CD4-positive, alpha-beta T cell treated with Interleukin-6 for 4 hours (primary cell): ENCODE results near the gene COA1.
A peak's percentile ranks its signal among the peaks of the same experiment; 100 is the strongest.
"Not testable (repeated sequence)": the region's sequence is repeated elsewhere in the genome, so short reads cannot be mapped to it uniquely, and the experiment has no call there.

Source experiments
- DNase-seq: peaks from one replicate; pipeline ENCODE4 v3.0.0-alpha.2; 2020; ENCODE audit warnings: mixed read lengths

COA1 gene

DNA sequence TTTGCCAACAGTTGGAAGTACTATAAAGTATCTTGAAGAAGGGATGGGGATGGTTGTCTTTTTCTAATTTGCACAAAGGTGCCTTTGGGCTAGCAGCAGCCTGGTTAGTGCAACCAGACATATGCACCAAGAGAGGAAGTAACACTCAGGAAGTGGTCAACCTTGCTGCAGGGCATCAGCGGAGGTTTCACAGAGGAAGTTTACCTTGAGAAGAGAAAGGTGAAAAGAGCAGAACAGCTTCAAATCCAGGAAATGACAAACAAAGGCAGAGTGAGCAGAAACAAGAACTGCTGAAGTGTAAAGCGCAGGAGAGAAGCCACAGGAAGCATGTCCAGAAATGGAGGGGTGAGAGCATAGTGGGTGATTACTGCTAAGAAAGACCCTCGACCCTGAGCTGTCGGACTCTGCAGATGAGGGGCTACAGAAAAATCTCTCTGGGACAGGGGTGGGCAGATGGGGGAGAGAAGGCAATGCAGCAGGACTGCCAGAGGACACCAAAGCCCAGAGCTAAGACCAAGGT, 79.5 kb downstream of the COA1 start:
- peak; percentile 75 for DNase-seq

DNA sequence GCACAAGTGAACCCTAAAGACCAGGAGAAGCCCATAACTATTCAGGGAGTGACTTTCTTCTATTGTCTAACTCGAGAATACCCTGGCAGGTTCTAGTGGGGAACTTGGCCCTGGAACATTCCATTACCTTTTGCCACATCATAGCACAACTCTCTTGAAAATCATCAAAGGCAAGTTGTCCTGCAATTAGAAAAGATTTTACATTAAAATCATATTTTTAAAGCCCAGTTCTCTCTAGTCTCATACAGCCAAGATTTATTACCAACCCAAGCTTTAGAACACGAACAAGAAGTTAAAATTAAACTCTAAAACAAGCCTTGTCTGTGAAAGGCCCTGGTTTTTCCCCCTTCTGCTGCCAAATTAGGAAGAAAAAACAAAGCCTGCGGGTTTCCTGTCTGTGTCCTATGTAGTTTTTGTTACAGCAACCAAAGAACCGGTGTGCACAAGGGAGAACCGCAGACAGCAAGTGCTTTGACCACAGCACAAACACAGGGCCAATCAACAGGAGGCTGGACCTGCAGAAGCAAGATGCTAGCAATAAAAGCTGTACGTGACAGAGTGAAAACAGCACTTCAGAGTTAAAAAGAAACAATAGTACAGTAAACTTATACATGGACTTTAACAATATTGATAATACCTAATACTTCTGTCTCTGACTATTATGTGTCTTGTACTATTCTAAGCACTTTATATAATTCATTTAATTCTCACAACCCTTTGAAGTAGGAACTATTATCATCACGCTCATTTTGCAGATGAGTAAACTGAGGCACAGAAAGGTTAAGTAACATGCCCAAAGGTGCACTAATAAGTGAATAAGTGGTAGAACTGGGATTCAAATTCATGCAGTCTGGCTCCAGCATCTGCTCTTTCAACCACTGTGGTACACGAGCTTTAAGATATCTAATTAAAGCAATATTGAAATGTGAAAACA, 80.6 kb downstream of the COA1 start:
- DNase-seq: peak; percentile 82

DNA sequence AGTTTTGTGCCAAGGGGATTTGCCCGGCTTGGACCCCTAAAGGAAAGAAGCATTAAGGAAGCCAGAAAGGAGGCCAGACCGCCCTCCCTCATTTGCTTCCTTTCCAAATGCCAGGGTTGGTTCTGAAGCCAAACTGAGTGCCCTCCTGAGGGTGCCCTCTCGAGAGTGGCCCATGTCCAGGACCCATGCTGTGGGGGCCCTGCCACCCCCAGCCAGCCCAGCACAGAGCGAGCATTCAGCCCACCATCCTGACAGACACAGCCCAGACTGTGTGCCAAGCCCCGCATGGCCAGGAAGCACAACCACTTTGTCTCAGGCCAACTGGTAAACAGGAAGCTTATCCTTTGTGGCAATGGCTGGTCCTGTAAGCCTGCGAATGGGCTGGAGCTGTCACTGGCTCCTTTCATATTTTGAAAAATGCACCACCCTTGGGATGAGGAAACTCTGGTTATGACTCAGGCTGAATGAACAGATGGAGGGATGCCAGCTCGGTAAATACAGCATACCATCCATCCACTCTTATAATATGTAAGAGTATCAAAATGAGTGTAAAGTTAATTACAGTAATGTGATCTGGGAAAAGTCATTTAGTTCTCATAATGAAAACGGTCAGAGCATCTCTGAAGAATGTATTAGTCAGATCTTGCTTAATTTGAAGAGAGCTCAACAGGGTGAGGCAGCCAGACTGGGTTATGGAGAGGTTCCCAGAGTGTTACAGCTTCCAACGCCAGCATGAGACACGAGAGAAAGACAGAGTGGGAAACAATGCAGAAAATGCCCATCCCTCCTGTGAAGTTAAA, 81.5 kb downstream of the COA1 start:
- peak; percentile 69 for DNase-seq

DNA sequence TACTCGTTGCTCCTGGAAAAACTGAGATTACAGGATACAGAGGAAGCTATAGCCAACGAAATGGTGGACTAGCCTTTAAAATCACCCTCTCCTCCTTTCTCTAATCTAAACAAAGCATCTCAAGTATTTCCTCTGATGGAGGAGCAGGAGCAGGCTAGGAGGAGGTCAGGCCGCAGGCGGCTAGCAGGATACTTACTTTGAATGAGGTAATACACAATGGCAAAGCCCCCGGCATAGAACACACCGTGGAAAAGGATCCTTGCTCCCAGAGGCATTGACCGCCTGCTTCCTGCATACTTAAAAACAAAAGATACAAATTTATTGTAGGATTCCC, 82.0 kb downstream of the COA1 start:
- no peak for DNase-seq

DNA sequence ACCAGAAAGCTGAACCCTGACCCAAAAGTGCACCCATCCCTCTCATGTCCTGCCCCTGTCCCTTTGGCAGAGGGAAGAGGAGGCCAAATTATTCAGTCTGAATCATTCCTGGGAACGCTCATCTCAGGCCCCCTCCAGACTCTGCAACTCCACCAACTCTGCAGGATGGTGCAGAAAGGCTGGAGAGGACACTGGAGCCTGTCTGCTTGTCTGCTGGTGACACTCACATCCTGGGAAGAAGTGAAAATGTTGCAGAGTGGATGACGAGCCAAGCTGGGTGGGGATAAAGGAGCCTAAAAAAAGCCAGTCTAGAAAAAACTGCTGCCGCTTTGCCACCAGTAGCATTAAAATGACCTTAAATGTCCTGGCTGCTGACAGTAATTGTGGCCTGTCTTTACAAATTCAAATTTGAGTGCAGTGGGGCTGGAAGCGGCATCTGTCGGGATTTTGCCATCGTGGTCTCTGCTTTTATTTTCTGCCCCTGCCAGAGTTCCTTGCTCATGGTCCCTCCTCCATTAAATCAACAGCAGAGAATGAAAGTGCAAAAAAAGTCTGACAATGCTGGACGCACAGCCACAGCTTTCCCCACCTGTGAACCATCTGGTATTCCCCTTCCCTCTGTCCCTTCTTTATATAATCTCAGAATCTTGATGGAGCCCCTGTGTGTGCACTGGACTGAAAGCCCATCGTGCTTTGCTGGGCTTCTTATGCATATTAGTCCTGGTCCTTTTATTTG, 82.6 kb downstream of the COA1 start:
- DNase-seq: peak; percentile 25

DNA sequence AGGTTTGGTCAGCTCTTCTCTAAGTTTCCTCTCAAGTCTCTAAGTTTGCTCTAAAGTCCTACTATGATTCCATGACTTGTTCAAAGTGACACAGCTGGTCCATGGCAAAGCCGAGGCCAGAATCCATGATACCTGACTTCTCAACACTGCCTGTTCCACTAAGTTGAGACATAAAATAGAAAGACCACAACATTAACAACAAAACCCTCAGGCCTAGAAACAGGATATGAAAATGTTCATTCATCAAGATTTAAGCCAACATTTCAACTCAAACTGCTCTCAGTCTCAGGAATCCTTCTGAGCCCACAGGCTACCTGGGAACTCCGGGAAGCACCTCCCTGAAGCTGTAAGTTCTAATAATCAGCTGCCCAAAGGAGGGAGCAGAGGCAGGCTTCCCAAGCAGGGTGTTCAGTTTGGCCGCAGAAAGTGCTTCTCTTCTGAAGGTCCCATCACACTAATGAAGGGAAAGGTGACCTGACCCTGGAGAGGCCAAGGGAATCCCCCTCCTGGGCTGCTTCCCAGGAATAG, 83.6 kb downstream of the COA1 start:
- DNase-seq: no peak

DNA sequence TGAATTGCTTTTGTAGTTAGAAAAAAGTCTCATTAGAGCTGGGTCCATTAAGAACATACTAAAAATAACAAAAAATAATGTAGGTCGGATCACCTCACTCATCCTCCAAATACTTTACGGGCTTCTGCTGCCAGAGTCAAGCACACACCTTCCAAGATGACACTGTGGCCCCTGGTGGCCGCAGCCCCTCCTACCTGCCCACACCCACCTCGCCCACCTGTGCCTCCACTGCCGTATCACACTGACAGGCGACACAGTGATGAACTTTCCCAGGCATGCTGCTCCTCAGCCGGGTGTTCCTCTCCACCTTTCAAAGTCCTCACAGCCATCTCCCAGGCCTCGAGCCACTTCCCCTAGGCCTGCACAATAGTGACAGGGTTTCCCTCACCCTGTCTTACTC, 85.5 kb downstream of the COA1 start:
- no peak for DNase-seq

DNA sequence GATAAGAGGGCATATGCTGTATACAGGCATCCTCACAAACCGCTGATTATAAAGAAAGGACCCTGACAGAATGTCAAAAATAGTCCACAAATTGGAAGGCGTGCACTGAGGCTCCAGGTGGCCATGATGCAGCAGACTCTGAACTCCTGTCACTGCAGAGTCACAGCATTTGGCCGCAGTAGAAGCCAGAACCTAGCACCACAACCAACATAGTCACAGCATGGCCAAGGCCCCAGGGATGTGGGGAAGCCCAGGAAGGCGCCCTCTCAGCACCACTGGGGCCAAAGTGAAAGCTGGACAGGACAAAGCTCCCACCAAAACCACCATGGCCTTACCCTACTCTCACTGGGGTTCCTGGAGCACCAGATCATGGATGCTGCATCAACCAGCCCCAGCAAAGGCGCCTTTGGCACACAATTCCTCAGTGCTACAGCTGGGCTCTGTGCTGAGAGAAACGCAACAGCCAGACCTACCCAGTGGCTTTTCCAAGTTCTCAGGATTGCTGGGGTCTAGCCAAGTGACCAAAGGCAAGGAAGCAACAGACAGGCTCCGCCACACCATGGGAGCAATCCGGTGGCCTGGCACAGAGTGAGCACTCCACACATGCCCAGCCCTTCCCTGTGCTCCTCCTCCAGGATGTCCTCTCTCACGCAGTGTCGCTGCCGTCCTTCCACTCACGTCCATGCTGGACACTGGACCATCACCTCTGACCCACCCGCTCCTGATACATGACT, 86.3 kb downstream of the COA1 start:
- DNase-seq: no peak

DNA sequence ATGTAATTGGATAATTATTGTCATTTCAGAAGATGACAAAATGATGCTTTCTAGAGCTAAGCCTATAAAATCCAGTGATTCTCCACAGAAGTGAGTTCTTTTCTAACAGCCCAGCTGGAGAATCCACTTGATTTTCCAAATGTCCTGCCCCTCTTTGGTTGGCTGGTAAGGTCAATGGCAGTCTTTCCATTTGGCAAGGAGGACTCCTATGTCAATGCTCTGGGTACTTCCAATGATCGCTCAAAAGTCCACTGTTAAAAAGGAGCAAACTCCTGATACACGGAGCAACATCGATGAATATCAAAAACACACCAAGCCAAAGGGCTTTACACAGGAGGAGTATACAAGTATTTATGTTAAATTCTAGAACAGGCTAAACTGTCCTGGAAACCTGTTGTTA, 88.6 kb downstream of the COA1 start:
- no peak for DNase-seq

DNA sequence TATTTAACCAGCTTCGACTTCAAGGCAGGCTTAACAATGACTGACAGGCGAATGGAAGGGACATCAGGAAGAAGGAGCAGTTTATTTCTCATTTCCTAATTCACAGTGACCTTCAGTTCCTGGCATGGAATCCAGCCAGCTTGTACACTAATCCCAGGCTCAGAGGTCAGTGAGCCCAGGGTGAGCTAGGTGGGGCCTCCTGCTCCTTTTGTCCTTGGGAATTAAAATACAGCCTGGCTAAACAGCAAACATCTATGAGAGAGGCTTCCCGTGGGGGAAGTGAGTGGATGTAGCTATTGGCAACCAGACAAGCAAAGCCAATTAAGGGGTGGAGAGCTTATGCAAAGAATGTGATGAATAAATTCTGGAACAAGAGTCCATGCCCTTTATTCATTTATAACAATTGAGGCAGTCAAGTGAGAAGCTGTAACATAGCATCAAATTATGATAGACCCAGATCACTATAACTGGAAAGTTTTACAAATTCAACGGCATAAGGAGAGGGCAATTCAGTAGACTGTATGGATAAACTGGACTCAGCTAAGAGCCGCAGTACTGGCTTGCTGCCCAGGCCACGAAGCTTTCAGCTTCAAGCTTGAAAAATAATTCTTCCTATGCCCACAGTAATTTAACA, 89.3 kb downstream of the COA1 start:
- DNase-seq: no peak

DNA sequence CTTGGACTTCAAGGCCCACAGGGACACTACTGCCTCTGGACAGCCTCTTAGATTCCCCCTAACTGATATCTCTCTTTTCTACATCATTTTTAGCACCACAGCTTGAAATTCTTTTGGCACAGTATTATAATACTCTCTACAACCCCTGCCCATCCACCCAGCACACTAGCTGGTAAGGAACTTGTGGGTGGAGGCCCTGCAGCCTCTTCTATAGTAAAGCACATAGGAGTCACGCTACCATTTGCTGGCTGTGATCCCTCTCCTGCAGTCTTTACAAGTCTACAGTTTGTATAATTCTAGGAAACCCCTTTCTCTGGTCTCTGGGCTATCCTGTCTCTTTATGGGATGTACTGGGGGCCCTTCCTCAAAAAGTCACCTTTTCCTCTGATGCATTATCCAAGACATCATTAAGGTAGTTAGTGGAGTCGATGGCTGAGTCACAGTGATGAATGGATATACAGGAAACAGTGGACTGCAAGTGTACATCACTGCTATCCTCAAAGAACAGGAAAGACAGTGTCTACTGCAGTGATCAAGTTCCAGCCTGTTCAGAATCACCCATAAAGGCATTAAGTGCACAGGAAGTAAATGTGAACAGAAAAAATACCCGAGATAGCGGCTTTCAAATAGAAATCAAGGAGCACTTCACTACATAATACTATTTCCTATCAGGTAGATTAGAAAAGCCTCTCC, 92.1 kb downstream of the COA1 start:
- peak; percentile 29 for DNase-seq

DNA sequence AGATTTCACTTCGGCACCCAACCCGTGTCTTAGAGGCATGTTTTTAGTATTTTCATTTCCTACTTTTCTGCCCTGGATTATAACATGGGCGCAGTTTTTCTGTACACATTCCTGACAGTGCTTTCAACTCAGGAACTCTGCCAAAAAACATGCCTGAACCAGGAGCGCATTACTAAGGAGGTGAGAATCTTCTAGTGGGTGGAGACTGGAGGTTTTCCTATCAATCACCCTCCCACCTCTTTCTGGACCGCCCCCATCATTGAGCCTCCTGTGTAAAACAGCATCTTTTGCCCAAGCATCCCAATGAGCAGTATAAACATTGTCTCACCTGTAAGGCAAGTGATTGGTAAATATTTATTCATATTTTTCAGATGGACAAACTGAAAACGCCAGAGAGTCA, 93.2 kb downstream of the COA1 start:
- DNase-seq: no peak

DNA sequence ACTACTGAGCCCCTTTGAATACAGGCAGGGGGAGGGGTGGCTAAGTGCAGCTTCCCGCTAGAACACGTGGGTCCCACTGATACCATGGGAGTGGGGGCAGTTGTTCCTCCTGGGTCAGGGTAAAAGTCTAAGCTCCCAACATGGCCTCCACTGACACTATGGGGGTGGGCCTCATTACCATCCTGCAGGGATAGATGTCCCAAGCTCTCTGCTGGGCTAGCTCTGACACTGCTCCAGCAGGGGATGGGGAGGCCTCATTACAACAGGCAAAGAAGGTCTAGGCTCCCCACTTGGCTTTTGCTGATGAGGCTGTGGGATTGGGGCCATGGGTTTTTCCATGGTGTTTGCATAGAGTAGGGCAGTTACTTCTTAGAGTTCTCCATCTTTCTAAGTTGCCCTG, 94.9 kb downstream of the COA1 start:
- DNase-seq: no peak

DNA sequence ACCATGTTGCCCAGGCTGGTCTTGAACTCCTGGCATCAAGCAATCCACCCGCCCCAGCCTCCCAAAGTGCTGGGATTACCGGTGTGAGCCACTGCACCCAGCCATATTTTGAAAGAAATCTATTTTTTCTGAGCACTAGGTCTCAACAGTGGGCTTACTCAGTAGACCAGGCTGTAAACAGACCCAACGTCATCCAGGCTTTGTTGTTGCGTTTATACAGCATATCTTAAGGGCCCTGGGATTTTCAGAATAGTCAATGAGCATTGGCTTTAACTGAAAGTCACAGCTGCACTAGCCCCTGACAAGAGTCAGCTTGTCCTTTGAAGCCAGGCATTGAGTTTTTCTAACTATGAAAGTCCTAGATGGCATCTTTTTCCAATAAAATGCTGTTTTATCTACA, 96.6 kb downstream of the COA1 start:
- DNase-seq: no peak

DNA sequence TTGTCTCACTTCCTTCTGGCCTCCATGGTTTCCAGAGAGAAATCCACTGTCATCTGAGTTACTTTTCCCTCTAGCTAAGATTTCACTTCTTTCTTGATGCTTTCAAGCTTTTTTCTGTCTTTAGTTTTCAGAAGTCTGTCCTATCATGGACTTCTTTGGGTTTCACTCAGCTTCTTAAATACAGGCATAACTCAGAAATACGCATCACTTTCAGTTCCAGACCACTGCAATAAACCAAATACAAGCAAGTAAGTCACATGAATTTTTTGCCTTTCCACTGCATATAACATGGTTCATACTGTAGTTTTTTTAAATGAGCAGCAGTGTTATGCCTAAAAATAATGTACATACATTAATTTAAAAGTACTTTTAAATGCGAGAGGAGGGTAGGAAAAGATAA, 97.8 kb downstream of the COA1 start:
- DNase-seq: no peak

DNA sequence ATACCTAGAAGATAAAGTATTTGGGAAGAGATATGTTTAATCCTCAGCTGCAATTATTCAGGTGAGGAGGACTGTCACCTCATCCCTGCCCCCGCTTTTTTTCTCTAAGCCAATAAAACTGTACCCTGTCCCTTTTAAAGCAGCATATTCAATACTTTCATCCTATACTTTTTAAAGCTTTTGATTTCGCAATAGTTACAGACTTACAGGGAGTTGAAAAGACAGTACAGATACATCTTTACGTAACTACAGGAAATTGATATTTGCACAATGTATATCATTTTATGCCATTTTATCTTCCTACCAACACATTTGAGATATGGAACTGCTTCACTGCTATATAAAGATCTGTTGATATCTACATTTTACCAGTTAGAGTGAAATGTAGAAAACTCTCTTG, 98.8 kb downstream of the COA1 start:
- DNase-seq: no peak

DNA sequence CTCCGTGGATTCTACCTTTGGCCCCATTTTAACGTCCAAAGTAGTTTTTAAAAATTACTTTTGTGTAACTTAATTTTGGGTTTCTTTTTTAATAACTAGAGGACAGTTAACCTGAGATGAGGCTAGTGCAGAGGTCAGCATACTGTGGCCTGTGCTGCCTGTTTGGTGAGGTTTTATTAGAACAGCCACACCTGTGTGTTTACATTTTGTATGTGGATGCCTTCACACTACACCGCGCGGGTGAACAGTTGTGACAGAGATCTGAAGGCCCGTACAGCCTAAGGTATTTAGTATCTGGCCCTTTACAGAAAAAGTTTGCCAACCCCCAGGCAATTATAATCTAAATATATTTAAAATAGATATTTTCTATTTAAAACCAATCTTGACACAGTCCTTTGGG, 99.5 kb downstream of the COA1 start:
- DNase-seq: no peak

DNA sequence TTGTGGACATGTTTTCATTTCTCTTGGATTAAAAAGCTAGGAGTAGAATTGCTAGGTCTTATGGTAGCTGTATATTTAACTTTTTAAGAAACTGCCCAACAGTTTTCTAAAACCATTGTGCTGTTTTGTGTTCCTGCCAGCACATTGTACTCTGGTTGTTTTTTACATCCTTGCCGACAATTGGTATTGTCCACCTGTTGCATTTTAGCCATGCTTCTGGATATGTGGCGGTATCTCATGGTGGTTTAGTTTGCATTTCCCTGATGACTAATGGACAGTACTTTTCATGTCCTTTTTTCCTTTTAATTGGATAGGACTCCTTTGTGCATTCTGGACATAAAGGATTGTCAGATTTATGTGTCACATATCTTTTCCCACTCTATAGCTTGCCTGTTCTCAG, 100.9 kb downstream of the COA1 start:
- DNase-seq: no peak

DNA sequence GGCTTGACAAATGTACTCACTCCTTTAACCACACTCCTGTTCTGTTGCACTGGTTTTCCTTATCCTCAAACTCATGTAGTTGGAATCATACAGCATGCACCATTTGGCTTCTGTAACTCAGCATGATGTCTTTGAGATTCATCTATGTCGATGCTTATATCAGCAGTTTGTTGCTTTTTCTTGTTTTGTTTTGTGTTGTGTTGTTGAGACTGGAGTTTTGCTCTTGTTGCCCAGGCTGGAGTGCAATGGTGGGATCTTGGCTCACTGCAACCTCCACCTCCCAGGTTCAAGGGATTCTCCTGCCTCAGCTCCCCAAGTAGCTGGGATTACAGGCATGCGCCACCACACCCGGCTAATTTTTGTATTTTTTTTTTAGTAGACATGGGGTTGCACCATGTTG, 101.5 kb downstream of the COA1 start:
- not testable (repeated sequence) for DNase-seq

DNA sequence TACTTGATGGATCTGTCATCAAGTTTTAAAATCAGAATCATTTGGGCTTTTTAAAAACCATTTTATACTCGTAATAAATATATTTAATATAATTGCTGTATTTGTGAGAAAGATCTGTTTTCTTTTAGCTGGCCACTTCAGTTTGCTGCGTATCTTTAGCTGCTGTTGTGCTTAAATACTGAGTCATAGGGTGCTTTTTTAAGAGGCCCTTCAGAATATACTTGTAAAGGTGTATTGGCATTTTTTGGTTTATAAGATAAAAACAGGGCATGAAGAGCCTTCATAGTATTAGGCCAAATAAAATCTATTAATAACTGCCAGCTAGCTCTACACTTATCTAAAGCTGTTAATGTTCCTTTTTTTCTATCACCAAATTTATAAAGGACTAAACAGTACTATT, 102.6 kb downstream of the COA1 start:
- DNase-seq: no peak

DNA sequence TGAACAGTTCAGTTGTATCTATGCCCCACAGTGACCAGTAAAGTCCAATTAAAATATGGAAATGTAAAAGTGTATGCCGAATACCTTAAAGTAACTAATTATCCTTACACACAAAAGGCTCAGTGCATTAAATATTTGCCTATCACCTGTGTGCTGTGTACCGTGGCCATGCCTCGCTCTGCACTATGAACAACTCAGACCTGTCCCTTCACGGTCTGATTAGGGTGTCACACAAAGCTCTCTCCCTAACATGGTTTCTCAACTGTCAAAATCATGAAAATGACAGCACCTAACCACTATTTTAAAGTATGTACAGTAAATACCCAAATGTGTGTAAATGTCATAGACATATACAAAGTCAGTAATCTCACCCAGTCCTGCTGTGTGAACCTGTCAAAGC, 103.3 kb downstream of the COA1 start:
- DNase-seq: no peak
